ENCODE measurements around the gene NDST4.

Gene NDST4

GRCh38 chr4:115119804-115120352 is 6.5 kb upstream of the NDST4 start:
- peak; percentile 29 to 47 (median 44) for TF ChIP-seq CTCF (IDR thresholded peaks at IDR 0.05; ENCODE audit: unreplicated experiment in 3 of 3)
- H3K36me3 Mint-ChIP-seq (ENCODE audit: low read depth) = no peaks in the 10 kb centered on the region
- H3K27me3 Mint-ChIP-seq (ENCODE audit: low read depth) = no peaks in the 10 kb centered on the region
- no peaks in the 10 kb centered on the region for H3K9me3 Mint-ChIP-seq
- H3K4me3 Mint-ChIP-seq = no peak overlapping the region
- peak overlapping the region in 1 of 3 experiments; percentile 29 for H3K27ac Mint-ChIP-seq
- peaks cover 8% of the 10 kb centered on the region for H3K4me1 Mint-ChIP-seq

GRCh38 chr4:115117651-115118050 is 4.2 kb upstream of the NDST4 start:
- Mint-ChIP-seq H3K27me3 (ENCODE audit: low read depth) (no peaks in the 10 kb centered on the region), H3K4me3 (no peak overlapping the region), H3K4me1 (peaks cover 22% of the 10 kb centered on the region), H3K36me3 (ENCODE audit: low read depth) (no peaks in the 10 kb centered on the region), H3K9me3 (no peaks in the 10 kb centered on the region), H3K27ac (peak overlapping the region in 1 of 3 experiments; percentile 5)
- no peak for TF ChIP-seq CTCF (IDR thresholded peaks at IDR 0.05; ENCODE audit: unreplicated experiment in 3 of 3)

- no peak for TF ChIP-seq CTCF (IDR thresholded peaks at IDR 0.05; ENCODE audit: unreplicated experiment in 3 of 3)
- H3K27ac Mint-ChIP-seq = peak overlapping the region in 2 of 3 experiments; percentile 11 to 41
- peaks cover 33% of the 10 kb centered on the region for H3K4me1 Mint-ChIP-seq
- no peaks in the 10 kb centered on the region for H3K36me3 Mint-ChIP-seq (ENCODE audit: low read depth)
- H3K9me3 Mint-ChIP-seq = no peaks in the 10 kb centered on the region
- no peaks in the 10 kb centered on the region for H3K27me3 Mint-ChIP-seq (ENCODE audit: low read depth)
- H3K4me3 Mint-ChIP-seq = peak overlapping the region in 2 of 3 experiments; percentile 29 to 71
These were observed 2.9 kb downstream of the NDST4 start for GRCh38 chr4:115110191-115111181.

GRCh38 chr4:115108850-115109249 is 4.6 kb downstream of the NDST4 start:
- Mint-ChIP-seq H3K27ac (no peak overlapping the region), H3K4me3 (no peak overlapping the region), H3K27me3 (ENCODE audit: low read depth) (no peaks in the 10 kb centered on the region), H3K4me1 (peaks cover 29% of the 10 kb centered on the region), H3K9me3 (no peaks in the 10 kb centered on the region), H3K36me3 (ENCODE audit: low read depth) (no peaks in the 10 kb centered on the region)
- no peak for TF ChIP-seq CTCF (IDR thresholded peaks at IDR 0.05; ENCODE audit: unreplicated experiment in 3 of 3)

GRCh38 chr4:115107411-115107810 is 6.0 kb downstream of the NDST4 start:
- H3K4me3 Mint-ChIP-seq = no peak overlapping the region
- no peaks in the 10 kb centered on the region for H3K9me3 Mint-ChIP-seq
- no peaks in the 10 kb centered on the region for H3K36me3 Mint-ChIP-seq (ENCODE audit: low read depth)
- H3K27me3 Mint-ChIP-seq (ENCODE audit: low read depth) = no peaks in the 10 kb centered on the region
- H3K4me1 Mint-ChIP-seq = peaks cover 18% of the 10 kb centered on the region
- H3K27ac Mint-ChIP-seq = no peak overlapping the region
- TF ChIP-seq CTCF (IDR thresholded peaks at IDR 0.05; ENCODE audit: unreplicated experiment in 3 of 3) = no peak

All from nephron (organoid).